Mesenchymal stem cell (in vitro differentiated cells and primary cell): Measurements from ENCODE around the gene PALLD.

Experiments used
- DNase-seq: peaks from one replicate; pipeline ENCODE4 v3.0.0-alpha.2; 2013
- H2AFZ ChIP-seq: one replicate; pipeline ENCODE4 v1.6.1; 2013; ENCODE audit warnings: low read depth, mild to moderate bottlenecking, control low read depth, inconsistent platforms, low read length, moderate library complexity
- H2AK5ac ChIP-seq: 2 replicates; pipeline ENCODE4 v1.6.1; 2013; ENCODE audit warnings: low read length, moderate library complexity, mild to moderate bottlenecking, inconsistent platforms; ENCODE audit not compliant: severe bottlenecking
- H2BK120ac ChIP-seq: one replicate; pipeline ENCODE4 v1.6.1; 2013; ENCODE audit warnings: low read depth, mild to moderate bottlenecking, inconsistent platforms, low read length, moderate library complexity
- H2BK12ac ChIP-seq, 2 experiments: one replicate each; pipeline ENCODE4 v1.6.1; 2013; ENCODE audit warnings: inconsistent platforms in 2 of 2, low read length in 2 of 2, mild to moderate bottlenecking in 2 of 2, moderate library complexity in 2 of 2, control low read depth in 1 of 2
- H2BK15ac ChIP-seq: one replicate; pipeline ENCODE4 v1.6.1; 2013; ENCODE audit warnings: mild to moderate bottlenecking, low read depth, inconsistent platforms; ENCODE audit not compliant: poor library complexity, severe bottlenecking
- H2BK5ac ChIP-seq: 2 replicates; pipeline ENCODE4 v1.6.1; 2013; ENCODE audit warnings: low read depth, mild to moderate bottlenecking, low read length, control low read depth, inconsistent platforms; ENCODE audit not compliant: poor library complexity, severe bottlenecking
- H3K14ac ChIP-seq, 2 experiments: one replicate each; pipeline ENCODE4 v1.6.1; 2013; ENCODE audit warnings: inconsistent platforms in 2 of 2, low read length in 2 of 2, control low read depth in 1 of 2, mild to moderate bottlenecking in 1 of 2, moderate library complexity in 1 of 2
- H3K18ac ChIP-seq, 2 experiments: one replicate each; pipeline ENCODE4 v1.6.1; 2013; ENCODE audit warnings: inconsistent platforms in 2 of 2, low read length in 2 of 2, control low read depth in 1 of 2, low read depth in 1 of 2, mild to moderate bottlenecking in 1 of 2
- H3K23ac ChIP-seq, 2 experiments: one replicate each; pipeline ENCODE4 v1.6.1; 2013; ENCODE audit warnings: inconsistent platforms in 2 of 2, low read length in 2 of 2, mild to moderate bottlenecking in 2 of 2, moderate library complexity in 2 of 2, control low read depth in 1 of 2
- H3K27ac ChIP-seq: 2 replicates; pipeline ENCODE4 v1.5.1; 2013; ENCODE audit warnings: mild to moderate bottlenecking, moderate library complexity, low read length, control low read depth, inconsistent platforms; ENCODE audit not compliant: poor library complexity, severe bottlenecking
- H3K27me3 ChIP-seq, 2 experiments: 2 replicates each; pipeline versions ENCODE4 v1.6.1 to v1.7.0; 2013; ENCODE audit warnings: low read length in 2 of 2, mild to moderate bottlenecking in 2 of 2, moderate library complexity in 2 of 2, control low read depth in 1 of 2, inconsistent platforms in 1 of 2; ENCODE audit not compliant: control insufficient read depth in 1 of 2, insufficient read depth in 1 of 2
- H3K36me3 ChIP-seq, 2 experiments: 2 replicates each; pipeline versions ENCODE4 v1.6.1 to v1.7.0; 2013; ENCODE audit warnings: low read length in 2 of 2, control low read depth in 1 of 2, inconsistent platforms in 1 of 2, low read depth in 1 of 2, mild to moderate bottlenecking in 1 of 2; ENCODE audit not compliant: insufficient read depth in 2 of 2, control insufficient read depth in 1 of 2
- H3K4ac ChIP-seq, 2 experiments: one replicate each; pipeline ENCODE4 v1.6.1; 2013; ENCODE audit warnings: inconsistent platforms in 2 of 2, low read length in 2 of 2, mild to moderate bottlenecking in 2 of 2, moderate library complexity in 2 of 2, control low read depth in 1 of 2, low read depth in 1 of 2
- H3K4me1 ChIP-seq: 2 replicates; pipeline ENCODE4 v1.6.1; 2013; ENCODE audit warnings: low read depth, low read length, control low read depth; ENCODE audit not compliant: control insufficient read depth, insufficient read depth
- H3K4me2 ChIP-seq: 2 replicates; pipeline ENCODE4 v1.6.1; 2013; ENCODE audit warnings: low read length, mild to moderate bottlenecking, inconsistent platforms; ENCODE audit not compliant: poor library complexity, severe bottlenecking
- H3K4me3 ChIP-seq, 2 experiments: 2 replicates each; pipeline versions ENCODE4 v1.5.1 to v1.7.0; 2013; ENCODE audit warnings: low read length in 2 of 2, mild to moderate bottlenecking in 2 of 2, control low read depth in 1 of 2, low read depth in 1 of 2; ENCODE audit not compliant: insufficient read depth in 1 of 2
- H3K79me1 ChIP-seq: replicated peaks from 2 replicates; pipeline ENCODE4 v1.6.1; 2013; ENCODE audit warnings: mild to moderate bottlenecking, control low read depth, low read length, inconsistent platforms; ENCODE audit not compliant: poor library complexity, severe bottlenecking
- H3K9ac ChIP-seq: 2 replicates; pipeline ENCODE4 v1.7.0; 2013; ENCODE audit warnings: mild to moderate bottlenecking, low read length, moderate library complexity
- H3K9me3 ChIP-seq: 2 replicates; pipeline ENCODE4 v1.7.0; 2013; ENCODE audit warnings: mild to moderate bottlenecking, low read length; ENCODE audit not compliant: control insufficient read depth
- H4K8ac ChIP-seq: one replicate; pipeline ENCODE4 v1.6.1; 2013; ENCODE audit warnings: inconsistent platforms, mild to moderate bottlenecking, low read length, moderate library complexity
- H4K91ac ChIP-seq: one replicate; pipeline ENCODE4 v1.6.1; 2013; ENCODE audit warnings: mild to moderate bottlenecking, low read length, inconsistent platforms
- WGBS: methylation state at CpG from one replicate; pipeline ENCODE4 v1.1.7; 2013; ENCODE audit warnings: mixed read lengths; 5-methylcytosine and 5-hydroxymethylcytosine counted together

PALLD gene

DNA sequence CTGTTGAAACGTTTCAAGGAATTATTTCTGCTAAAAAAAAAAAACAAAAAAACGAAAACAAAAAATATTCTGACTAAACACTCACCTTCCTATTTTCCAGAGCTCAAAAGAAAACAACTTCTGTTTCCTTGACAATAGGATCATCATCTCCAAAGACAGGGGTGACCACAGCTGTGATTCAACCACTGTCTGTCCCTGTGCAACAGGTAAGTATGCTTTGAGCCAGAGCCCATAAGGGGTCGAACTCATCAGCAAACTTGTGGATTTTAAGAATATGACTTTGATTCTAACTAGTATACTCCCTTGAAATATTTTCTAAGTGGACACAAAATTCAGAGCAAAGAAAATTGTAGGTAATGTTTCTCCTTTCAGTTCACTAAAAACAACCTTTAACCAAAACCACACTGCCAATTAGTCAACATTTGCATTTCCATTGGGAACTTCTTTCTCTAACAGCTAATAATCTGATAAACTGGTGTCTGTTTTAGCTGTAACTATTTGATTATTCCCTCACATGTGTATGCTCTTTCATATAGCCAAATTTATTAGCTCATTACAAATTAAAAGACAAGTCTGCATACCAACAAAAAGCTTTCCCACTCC, 186.1 kb downstream of the PALLD start:
- no peak overlapping the region for H2AFZ ChIP-seq
- peaks cover 8% of the 10 kb centered on the region for H3K4me1 ChIP-seq
- no peak overlapping the region for H2BK5ac ChIP-seq
- H2BK15ac ChIP-seq: no peak overlapping the region
- peaks cover 3% of the 10 kb centered on the region for H3K79me1 ChIP-seq
- no peak overlapping the region for H3K4me3 ChIP-seq
- no peak overlapping the region for H2BK120ac ChIP-seq
- no peak for DNase-seq
- H4K8ac ChIP-seq: no peak overlapping the region
- H3K9me3 ChIP-seq: no peaks in the 10 kb centered on the region
- no peak overlapping the region for H3K27ac ChIP-seq
- no peak overlapping the region for H3K4ac ChIP-seq
- no peak overlapping the region for H2AK5ac ChIP-seq
- H3K4me2 ChIP-seq: no peak overlapping the region
- H3K27me3 ChIP-seq: no peaks in the 10 kb centered on the region
- peaks cover 0 to 8% of the 10 kb centered on the region in 2 experiments for H3K36me3 ChIP-seq
- H4K91ac ChIP-seq: no peak overlapping the region
- no peak overlapping the region for H3K18ac ChIP-seq
- WGBS: 73% methylated on average over 3 of the region's 3 CpGs
- no peak overlapping the region for H2BK12ac ChIP-seq
- no peak overlapping the region for H3K23ac ChIP-seq
- H3K9ac ChIP-seq: no peak overlapping the region
- H3K14ac ChIP-seq: no peak overlapping the region

- no peak overlapping the region for H3K4me2 ChIP-seq
- H2BK120ac ChIP-seq: no peak overlapping the region
- H3K4ac ChIP-seq: no peak overlapping the region
- H3K79me1 ChIP-seq: peaks cover 6% of the 10 kb centered on the region
- no peak overlapping the region for H2AK5ac ChIP-seq
- H3K4me1 ChIP-seq: peaks cover 8% of the 10 kb centered on the region
- H4K91ac ChIP-seq: no peak overlapping the region
- H2AFZ ChIP-seq: no peak overlapping the region
- H3K9ac ChIP-seq: no peak overlapping the region
- H4K8ac ChIP-seq: no peak overlapping the region
- H3K27me3 ChIP-seq: no peaks in the 10 kb centered on the region
- H3K23ac ChIP-seq: no peak overlapping the region
- H3K36me3 ChIP-seq: peaks cover 0 to 9% of the 10 kb centered on the region in 2 experiments
- H3K14ac ChIP-seq: no peak overlapping the region
- no peak overlapping the region for H3K4me3 ChIP-seq
- no peaks in the 10 kb centered on the region for H3K9me3 ChIP-seq
- H2BK12ac ChIP-seq: no peak overlapping the region
- no CpG with 5 or more reads among the region's 1 CpG for WGBS
- no peak overlapping the region for H3K18ac ChIP-seq
- H2BK5ac ChIP-seq: no peak overlapping the region
- peak; percentile 52 for DNase-seq
- no peak overlapping the region for H2BK15ac ChIP-seq
- H3K27ac ChIP-seq: no peak overlapping the region
Observed at GRCh38 chr4:168683595-168683994, 186.7 kb downstream of the PALLD start.

- 92% methylated on average over 8 of the region's 8 CpGs for WGBS
Observed at GRCh38 chr4:168685136-168685809, 188.4 kb downstream of the PALLD start.

DNA sequence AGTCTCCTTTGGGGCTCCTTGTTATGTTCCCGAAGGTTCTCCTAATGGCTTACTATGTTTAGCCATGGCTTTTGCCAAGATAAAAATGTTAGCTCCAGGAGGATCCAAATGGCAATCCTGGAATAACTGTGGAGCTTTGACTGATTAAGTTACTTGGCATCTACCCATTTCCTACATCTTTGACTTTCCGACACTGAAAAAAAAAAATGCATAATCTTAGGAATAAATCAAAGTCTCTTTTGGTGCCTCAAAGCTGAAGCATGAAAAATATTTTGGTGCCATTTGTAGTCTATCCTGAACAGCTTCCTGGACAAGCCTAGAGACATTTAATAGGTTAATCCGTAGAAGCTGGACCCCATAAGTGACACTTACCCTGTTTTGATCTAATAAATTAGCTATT, 191.7 kb downstream of the PALLD start:
- H3K23ac ChIP-seq: no peak overlapping the region
- H3K4ac ChIP-seq: no peak overlapping the region
- 100% methylated on average over 1 of the region's 3 CpGs for WGBS
- no peaks in the 10 kb centered on the region for H3K9me3 ChIP-seq
- no peak overlapping the region for H3K9ac ChIP-seq
- no peaks in the 10 kb centered on the region for H3K27me3 ChIP-seq
- H4K91ac ChIP-seq: no peak overlapping the region
- H3K27ac ChIP-seq: no peak overlapping the region
- no peak overlapping the region for H2BK12ac ChIP-seq
- no peak overlapping the region for H3K4me3 ChIP-seq
- no peak overlapping the region for H2BK15ac ChIP-seq
- H2AFZ ChIP-seq: no peak overlapping the region
- no peaks in the 10 kb centered on the region for H3K4me1 ChIP-seq
- H2BK5ac ChIP-seq: no peak overlapping the region
- no peak overlapping the region for H3K4me2 ChIP-seq
- peaks cover 0 to 3% of the 10 kb centered on the region in 2 experiments for H3K36me3 ChIP-seq
- H2AK5ac ChIP-seq: no peak overlapping the region
- no peak overlapping the region for H2BK120ac ChIP-seq
- no peak overlapping the region for H4K8ac ChIP-seq
- peaks cover 3% of the 10 kb centered on the region for H3K79me1 ChIP-seq
- no peak for DNase-seq
- no peak overlapping the region for H3K14ac ChIP-seq
- no peak overlapping the region for H3K18ac ChIP-seq

More at GRCh38 chr4:168685136-168685809, 188.4 kb downstream of the PALLD start:
- H3K36me3 ChIP-seq: peaks cover 0 to 3% of the 10 kb centered on the region in 2 experiments
- H3K4me2 ChIP-seq: no peak overlapping the region
- H2BK12ac ChIP-seq: no peak overlapping the region
- no peak overlapping the region for H2BK15ac ChIP-seq
- H2BK5ac ChIP-seq: no peak overlapping the region
- H2AK5ac ChIP-seq: no peak overlapping the region
- no peak overlapping the region for H2BK120ac ChIP-seq
- no peak overlapping the region for H3K14ac ChIP-seq
- no peaks in the 10 kb centered on the region for H3K9me3 ChIP-seq
- no peak overlapping the region for H3K23ac ChIP-seq
- peaks cover 3% of the 10 kb centered on the region for H3K79me1 ChIP-seq
- H3K27ac ChIP-seq: no peak overlapping the region
- no peaks in the 10 kb centered on the region for H3K27me3 ChIP-seq
- no peak overlapping the region for H4K8ac ChIP-seq
- H3K4ac ChIP-seq: no peak overlapping the region
- H3K4me1 ChIP-seq: no peaks in the 10 kb centered on the region
- no peak overlapping the region for H4K91ac ChIP-seq
- H3K4me3 ChIP-seq: no peak overlapping the region
- H3K9ac ChIP-seq: no peak overlapping the region
- no peak overlapping the region for H3K18ac ChIP-seq
- no peak overlapping the region for H2AFZ ChIP-seq
- DNase-seq: no peak
